ENCODE results near the gene SMURF2.

DNA sequence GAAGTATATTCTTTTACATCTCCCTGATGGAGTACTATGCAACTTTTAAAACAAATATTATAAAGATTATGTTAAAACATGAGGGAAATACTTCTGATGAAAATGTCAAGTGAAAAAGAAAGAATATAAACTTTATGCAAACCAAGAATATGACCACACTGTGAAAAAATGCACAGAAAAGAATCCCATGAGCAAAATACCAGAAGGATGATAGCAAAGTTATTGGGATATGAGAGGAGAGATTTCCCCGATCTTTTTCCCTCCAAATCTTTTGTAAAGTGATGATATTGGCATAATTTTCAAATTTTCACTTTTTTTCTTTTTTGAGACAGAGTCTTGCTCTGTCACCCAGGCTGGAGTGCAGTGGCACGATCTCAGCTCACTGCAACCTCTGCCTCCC, 36.6 kb upstream of the SMURF2 start:
- TF ChIP-seq POLR2A (IDR thresholded peaks at IDR 0.05) (no peak), EP300 (IDR thresholded peaks at IDR 0.05) (no peak)
- TF ChIP-seq, protein P1, sequence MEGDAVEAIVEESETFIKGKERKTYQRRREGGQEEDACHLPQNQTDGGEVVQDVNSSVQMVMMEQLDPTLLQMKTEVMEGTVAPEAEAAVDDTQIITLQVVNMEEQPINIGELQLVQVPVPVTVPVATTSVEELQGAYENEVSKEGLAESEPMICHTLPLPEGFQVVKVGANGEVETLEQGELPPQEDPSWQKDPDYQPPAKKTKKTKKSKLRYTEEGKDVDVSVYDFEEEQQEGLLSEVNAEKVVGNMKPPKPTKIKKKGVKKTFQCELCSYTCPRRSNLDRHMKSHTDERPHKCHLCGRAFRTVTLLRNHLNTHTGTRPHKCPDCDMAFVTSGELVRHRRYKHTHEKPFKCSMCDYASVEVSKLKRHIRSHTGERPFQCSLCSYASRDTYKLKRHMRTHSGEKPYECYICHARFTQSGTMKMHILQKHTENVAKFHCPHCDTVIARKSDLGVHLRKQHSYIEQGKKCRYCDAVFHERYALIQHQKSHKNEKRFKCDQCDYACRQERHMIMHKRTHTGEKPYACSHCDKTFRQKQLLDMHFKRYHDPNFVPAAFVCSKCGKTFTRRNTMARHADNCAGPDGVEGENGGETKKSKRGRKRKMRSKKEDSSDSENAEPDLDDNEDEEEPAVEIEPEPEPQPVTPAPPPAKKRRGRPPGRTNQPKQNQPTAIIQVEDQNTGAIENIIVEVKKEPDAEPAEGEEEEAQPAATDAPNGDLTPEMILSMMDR (IDR thresholded peaks at IDR 0.05), result no peak

All from ovary (tissue), 3 donors.